Skin of body (tissue), 3 donors: ENCODE measurements around the gene SIAH3. TPM values are rescaled to one million over a fixed set of nuclear protein-coding genes. Genes with fewer than 3 reads are reported as not detected.

Experiments
- DNase-seq: peaks from one replicate; lab custom pipeline; 2025; lab: John Stamatoyannopoulos, UW
- small RNA-seq: library from RNA; depleted of rRNA; stranded (forward); fragments of <200 nt; gene quantifications from one replicate; pipeline ENCODE3, GENCODE V24; 2014; ENCODE audit warnings: low replicate concordance
- total RNA-seq: library from RNA; depleted of rRNA; stranded (reverse); fragments of >200 nt; gene quantifications from one replicate; pipeline ENCODE4 v1.2.3, GENCODE V29; 2014

Gene SIAH3
- total RNA-seq, 1 donor from 2014 or later = 0.20 TPM

GRCh38 chr13:45744979-45745378, 106.6 kb downstream of the SIAH3 start:
- no peak for DNase-seq

- DNase-seq = no peak
These were observed 108.6 kb downstream of the SIAH3 start for GRCh38 chr13:45742985-45743384.

GRCh38 chr13:45737571-45738017, 114.0 kb downstream of the SIAH3 start:
- no peak for DNase-seq

- no peak for DNase-seq
These were observed 118.2 kb downstream of the SIAH3 start for GRCh38 chr13:45733361-45733760.

GRCh38 chr13:45732916-45733315, 118.6 kb downstream of the SIAH3 start:
- no peak for DNase-seq

- DNase-seq = no peak
These were observed 120.1 kb downstream of the SIAH3 start for GRCh38 chr13:45731455-45731854.

- DNase-seq = no peak
These were observed 122.8 kb downstream of the SIAH3 start for GRCh38 chr13:45728759-45729158.

Small RNA genes lying within 50 kb of the gene (small RNA-seq; reads per million reads assigned to genes)
- gene RF00017 = not detected

Other genes with a start within 250 kb of the SIAH3 start
- not detected for gene ERICH6B, start 236.0 kb downstream of the SIAH3 start, total RNA-seq
- not detected for gene CBY2, start 149.4 kb downstream of the SIAH3 start, total RNA-seq
- 30.0 TPM for gene ZC3H13, start 201.0 kb upstream of the SIAH3 start, total RNA-seq